ENCODE results near the gene TUBA3C. TPM values are rescaled to one million over a fixed set of nuclear protein-coding genes. Genes with fewer than 3 reads are reported as not detected.

TUBA3C gene
- polyA plus RNA-seq, 1 donor from 2014 or later = not detected

DNA sequence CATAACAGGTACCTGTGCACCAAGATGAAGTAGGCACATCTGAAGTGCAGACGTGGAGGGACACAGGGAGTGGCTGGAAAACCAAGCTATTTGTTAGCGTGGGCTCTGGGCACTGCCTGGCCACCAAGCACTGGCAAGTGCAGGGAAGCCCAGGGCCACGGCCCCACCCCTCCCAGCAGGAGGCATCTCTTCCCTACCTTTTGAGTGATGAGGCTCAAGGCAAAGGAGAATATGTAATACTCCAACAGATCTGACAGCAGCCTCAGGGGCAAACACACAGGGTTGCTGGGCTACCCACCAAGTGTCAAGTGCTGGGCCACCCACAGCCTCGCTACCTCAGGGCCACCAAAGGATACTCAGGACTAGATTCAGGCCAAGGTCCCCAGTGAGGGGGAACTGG lies 11.6 kb downstream of the TUBA3C start:
- Histone ChIP-seq H3K9me3 (ENCODE audit: low read length) (no peaks in the 10 kb centered on the region), H3K36me3 (ENCODE audit: insufficient read depth, low read length) (no peaks in the 10 kb centered on the region), H3F3A (ENCODE audit: insufficient read depth, low read length, poor library complexity, severe bottlenecking) (no peaks in the 10 kb centered on the region), H3K9me2 (ENCODE audit: insufficient read depth, low read length) (no peaks in the 10 kb centered on the region), H3K4me2 (ENCODE audit: low read length) (no peak overlapping the region), H3K9ac (ENCODE audit: low read length) (no peak overlapping the region), H3K27me3 (ENCODE audit: insufficient read depth, low read depth, low read length) (no peaks in the 10 kb centered on the region), H2AFZ (ENCODE audit: low read depth, low read length) (no peak overlapping the region), H3K4me3 (ENCODE audit: low read length) (no peak overlapping the region), H4K20me1 (ENCODE audit: insufficient read depth) (no peaks in the 10 kb centered on the region), H3K79me2 (replicated peaks; ENCODE audit: insufficient read depth, low read length) (no peaks in the 10 kb centered on the region), H3K27ac (ENCODE audit: low read length) (no peak overlapping the region)
- TF ChIP-seq EP300 (conservative IDR thresholded peaks at IDR 0.05; ENCODE audit: poor library complexity, severe bottlenecking) (no peak), TAF1 (IDR thresholded peaks at IDR 0.05; ENCODE audit: low read depth) (no peak), EZH2 (IDR thresholded peaks at IDR 0.05; ENCODE audit: borderline replicate concordance, insufficient read depth, low read length, poor library complexity, severe bottlenecking) (no peak), MXI1 (conservative IDR thresholded peaks at IDR 0.05; ENCODE audit: poor library complexity, severe bottlenecking) (no peak), POLR2AphosphoS5 (IDR thresholded peaks at IDR 0.05) (no peak), CTCF (IDR thresholded peaks at IDR 0.05; ENCODE audit: poor library complexity, severe bottlenecking) (no peak), SMC3 (conservative IDR thresholded peaks at IDR 0.05; ENCODE audit: poor library complexity) (no peak), RAD21 (conservative IDR thresholded peaks at IDR 0.05) (no peak)
- TF ChIP-seq, protein P1, sequence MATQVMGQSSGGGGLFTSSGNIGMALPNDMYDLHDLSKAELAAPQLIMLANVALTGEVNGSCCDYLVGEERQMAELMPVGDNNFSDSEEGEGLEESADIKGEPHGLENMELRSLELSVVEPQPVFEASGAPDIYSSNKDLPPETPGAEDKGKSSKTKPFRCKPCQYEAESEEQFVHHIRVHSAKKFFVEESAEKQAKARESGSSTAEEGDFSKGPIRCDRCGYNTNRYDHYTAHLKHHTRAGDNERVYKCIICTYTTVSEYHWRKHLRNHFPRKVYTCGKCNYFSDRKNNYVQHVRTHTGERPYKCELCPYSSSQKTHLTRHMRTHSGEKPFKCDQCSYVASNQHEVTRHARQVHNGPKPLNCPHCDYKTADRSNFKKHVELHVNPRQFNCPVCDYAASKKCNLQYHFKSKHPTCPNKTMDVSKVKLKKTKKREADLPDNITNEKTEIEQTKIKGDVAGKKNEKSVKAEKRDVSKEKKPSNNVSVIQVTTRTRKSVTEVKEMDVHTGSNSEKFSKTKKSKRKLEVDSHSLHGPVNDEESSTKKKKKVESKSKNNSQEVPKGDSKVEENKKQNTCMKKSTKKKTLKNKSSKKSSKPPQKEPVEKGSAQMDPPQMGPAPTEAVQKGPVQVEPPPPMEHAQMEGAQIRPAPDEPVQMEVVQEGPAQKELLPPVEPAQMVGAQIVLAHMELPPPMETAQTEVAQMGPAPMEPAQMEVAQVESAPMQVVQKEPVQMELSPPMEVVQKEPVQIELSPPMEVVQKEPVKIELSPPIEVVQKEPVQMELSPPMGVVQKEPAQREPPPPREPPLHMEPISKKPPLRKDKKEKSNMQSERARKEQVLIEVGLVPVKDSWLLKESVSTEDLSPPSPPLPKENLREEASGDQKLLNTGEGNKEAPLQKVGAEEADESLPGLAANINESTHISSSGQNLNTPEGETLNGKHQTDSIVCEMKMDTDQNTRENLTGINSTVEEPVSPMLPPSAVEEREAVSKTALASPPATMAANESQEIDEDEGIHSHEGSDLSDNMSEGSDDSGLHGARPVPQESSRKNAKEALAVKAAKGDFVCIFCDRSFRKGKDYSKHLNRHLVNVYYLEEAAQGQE (IDR thresholded peaks at IDR 0.05; ENCODE audit: borderline replicate concordance) = no peak

DNA sequence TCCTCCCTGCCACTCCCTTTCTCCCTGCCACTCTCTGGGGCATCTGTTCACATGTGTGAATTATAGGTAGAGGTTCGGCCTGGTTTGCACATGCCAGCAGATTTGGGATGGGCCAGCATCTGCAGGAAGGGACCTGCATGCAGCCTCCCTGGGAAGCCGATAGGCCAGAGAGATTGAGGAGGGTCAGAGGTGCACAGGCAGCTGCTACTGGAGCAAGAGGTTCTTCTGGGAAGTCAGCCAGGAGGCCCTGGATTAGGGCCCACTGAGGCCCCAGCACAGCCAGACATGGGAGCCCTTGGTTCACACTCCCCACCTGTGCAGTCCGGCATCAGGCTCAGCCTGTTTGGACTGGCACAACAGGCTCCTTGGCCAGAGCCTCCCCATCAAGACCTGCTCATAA lies 12.1 kb downstream of the TUBA3C start:
- Histone ChIP-seq H3K27me3 (ENCODE audit: insufficient read depth, low read depth, low read length) (no peaks in the 10 kb centered on the region), H3K9me3 (ENCODE audit: low read length) (no peaks in the 10 kb centered on the region)
- TF ChIP-seq CTCF (IDR thresholded peaks at IDR 0.05; ENCODE audit: poor library complexity, severe bottlenecking) (no peak), MXI1 (conservative IDR thresholded peaks at IDR 0.05; ENCODE audit: poor library complexity, severe bottlenecking) (no peak), POLR2AphosphoS5 (IDR thresholded peaks at IDR 0.05) (no peak), EP300 (conservative IDR thresholded peaks at IDR 0.05; ENCODE audit: poor library complexity, severe bottlenecking) (no peak), TAF1 (IDR thresholded peaks at IDR 0.05; ENCODE audit: low read depth) (no peak), RAD21 (conservative IDR thresholded peaks at IDR 0.05) (no peak), SMC3 (conservative IDR thresholded peaks at IDR 0.05; ENCODE audit: poor library complexity) (no peak), EZH2 (IDR thresholded peaks at IDR 0.05; ENCODE audit: borderline replicate concordance, insufficient read depth, low read length, poor library complexity, severe bottlenecking) (no peak)
- TF ChIP-seq, protein P1 (IDR thresholded peaks at IDR 0.05; ENCODE audit: borderline replicate concordance) = no peak

More for the DNA sequence above, 12.1 kb downstream of the TUBA3C start:
- Histone ChIP-seq H3K27ac (ENCODE audit: low read length) (no peak overlapping the region), H3K36me3 (ENCODE audit: insufficient read depth, low read length) (no peaks in the 10 kb centered on the region), H4K20me1 (ENCODE audit: insufficient read depth) (no peaks in the 10 kb centered on the region), H3K9me2 (ENCODE audit: insufficient read depth, low read length) (no peaks in the 10 kb centered on the region), H3K4me2 (ENCODE audit: low read length) (no peak overlapping the region), H3K9ac (ENCODE audit: low read length) (no peak overlapping the region), H3K79me2 (replicated peaks; ENCODE audit: insufficient read depth, low read length) (no peaks in the 10 kb centered on the region), H2AFZ (ENCODE audit: low read depth, low read length) (no peak overlapping the region), H3K4me3 (ENCODE audit: low read length) (no peak overlapping the region), H3F3A (ENCODE audit: insufficient read depth, low read length, poor library complexity, severe bottlenecking) (no peaks in the 10 kb centered on the region)
